Nephron (organoid): Measurements from ENCODE around the gene IL1RN.

ENCODE experiments used
- H3K27ac Mint-ChIP-seq, 3 experiments: 2 replicates each; pipeline ENCODE4 v1.8.0; 2020; ENCODE audit warnings: mixed read lengths in 3 of 3, mild to moderate bottlenecking in 2 of 3, moderate library complexity in 1 of 3
- H3K27me3 Mint-ChIP-seq: 2 replicates; pipeline ENCODE4 v1.8.0; 2021; ENCODE audit warnings: low read depth, mild to moderate bottlenecking, moderate library complexity, mixed read lengths
- H3K36me3 Mint-ChIP-seq: 2 replicates; pipeline ENCODE4 v1.8.0; 2020; ENCODE audit warnings: low read depth, mixed read lengths
- H3K4me1 Mint-ChIP-seq: 2 replicates; pipeline ENCODE4 v1.8.0; 2020; ENCODE audit warnings: mixed read lengths
- H3K4me3 Mint-ChIP-seq, 3 experiments: 2 replicates each; pipeline ENCODE4 v1.8.0; 2020; ENCODE audit warnings: mild to moderate bottlenecking in 3 of 3, mixed read lengths in 3 of 3, moderate library complexity in 2 of 3
- H3K9me3 Mint-ChIP-seq: 2 replicates; pipeline ENCODE4 v1.8.0; 2020; ENCODE audit warnings: mixed read lengths
- CTCF ChIP-seq, 3 experiments: fragments of 200-600 bp; sonication (generic); IDR thresholded peaks; one replicate each; pipeline ENCODE4 v1.5.0; 2021; ENCODE audit warnings: antibody characterized with exemption in 3 of 3; ENCODE audit not compliant: unreplicated experiment in 3 of 3

IL1RN gene, protein sequence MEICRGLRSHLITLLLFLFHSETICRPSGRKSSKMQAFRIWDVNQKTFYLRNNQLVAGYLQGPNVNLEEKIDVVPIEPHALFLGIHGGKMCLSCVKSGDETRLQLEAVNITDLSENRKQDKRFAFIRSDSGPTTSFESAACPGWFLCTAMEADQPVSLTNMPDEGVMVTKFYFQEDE

GRCh38 chr2:113126845-113127645 lies at the start of gene IL1RN:
Gene IL1RN (plus strand): TSS chr2:113127598. CDS start chr2:113127625, 27 bp downstream.
- no peak within 1 kb of the TSS for H3K27ac Mint-ChIP-seq
- no peaks in the 10 kb centered on the region for H3K36me3 Mint-ChIP-seq
- no peaks in the 10 kb centered on the region for H3K9me3 Mint-ChIP-seq
- no peaks in the 10 kb centered on the region for H3K4me1 Mint-ChIP-seq
- H3K4me3 Mint-ChIP-seq: no peak within 1 kb of the TSS
- TF ChIP-seq CTCF (IDR thresholded peaks at IDR 0.05; ENCODE audit: unreplicated experiment in 3 of 3): no peak
- H3K27me3 Mint-ChIP-seq: peaks cover 22% of the 10 kb centered on the region

DNA sequence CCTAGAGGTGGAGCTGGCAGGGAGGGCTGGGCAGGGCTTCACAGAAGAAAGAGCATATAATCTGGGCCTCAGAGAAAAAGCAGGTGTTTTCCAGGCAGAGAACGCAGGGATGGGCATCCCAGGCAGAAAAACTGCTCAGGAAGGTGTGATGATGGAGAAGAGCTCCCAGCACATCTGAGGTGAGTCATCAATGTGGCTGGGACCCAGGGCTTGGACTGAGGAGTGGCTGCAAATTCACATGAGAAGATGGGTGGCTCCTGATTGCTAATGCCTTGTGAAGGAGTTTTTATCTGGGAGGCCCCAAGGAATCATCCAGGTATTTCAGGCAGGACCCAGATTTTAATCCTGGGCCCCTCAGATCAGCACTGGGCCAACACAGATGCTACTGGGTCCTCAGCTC lies 49.5 kb upstream of the IL1RN start:
- H3K27me3 Mint-ChIP-seq: peaks cover 46% of the 10 kb centered on the region
- H3K9me3 Mint-ChIP-seq: no peaks in the 10 kb centered on the region
- TF ChIP-seq CTCF (IDR thresholded peaks at IDR 0.05; ENCODE audit: unreplicated experiment in 3 of 3): no peak
- H3K27ac Mint-ChIP-seq: no peak overlapping the region
- H3K36me3 Mint-ChIP-seq: no peaks in the 10 kb centered on the region
- no peak overlapping the region for H3K4me3 Mint-ChIP-seq
- H3K4me1 Mint-ChIP-seq: peaks cover 8% of the 10 kb centered on the region

- H3K27ac Mint-ChIP-seq: no peak overlapping the region
- no peaks in the 10 kb centered on the region for H3K9me3 Mint-ChIP-seq
- H3K4me1 Mint-ChIP-seq: peaks cover 8% of the 10 kb centered on the region
- no peak overlapping the region for H3K4me3 Mint-ChIP-seq
- H3K36me3 Mint-ChIP-seq: no peaks in the 10 kb centered on the region
- TF ChIP-seq CTCF (IDR thresholded peaks at IDR 0.05; ENCODE audit: unreplicated experiment in 3 of 3): no peak
- peaks cover 46% of the 10 kb centered on the region for H3K27me3 Mint-ChIP-seq
Observed at GRCh38 chr2:113078350-113078839, 49.0 kb upstream of the IL1RN start.

GRCh38 chr2:113079131-113079530 lies 48.3 kb upstream of the IL1RN start:
- Mint-ChIP-seq H3K9me3 (no peaks in the 10 kb centered on the region), H3K36me3 (no peaks in the 10 kb centered on the region), H3K4me1 (peaks cover 8% of the 10 kb centered on the region), H3K27me3 (peaks cover 41% of the 10 kb centered on the region), H3K27ac (no peak overlapping the region), H3K4me3 (no peak overlapping the region)
- no peak for TF ChIP-seq CTCF (IDR thresholded peaks at IDR 0.05; ENCODE audit: unreplicated experiment in 3 of 3)

GRCh38 chr2:113080134-113080533 lies 47.3 kb upstream of the IL1RN start:
- no peaks in the 10 kb centered on the region for H3K36me3 Mint-ChIP-seq
- no peak overlapping the region for H3K27ac Mint-ChIP-seq
- peaks cover 45% of the 10 kb centered on the region for H3K27me3 Mint-ChIP-seq
- H3K4me3 Mint-ChIP-seq: no peak overlapping the region
- peaks cover 8% of the 10 kb centered on the region for H3K4me1 Mint-ChIP-seq
- no peaks in the 10 kb centered on the region for H3K9me3 Mint-ChIP-seq
- peak; percentile 58 to 71 (median 68) for TF ChIP-seq CTCF (IDR thresholded peaks at IDR 0.05; ENCODE audit: unreplicated experiment in 3 of 3)
